GM19397 (cell line): ENCODE data around the gene TBC1D2B.

Experiments
- ATAC-seq: cut with Tn5 transposase; IDR thresholded peaks from one replicate; pipeline ENCODE4 v1.9.1; 2021; ENCODE audit warnings: mild to moderate bottlenecking, moderate library complexity; ENCODE audit not compliant: unreplicated experiment

TBC1D2B gene

GRCh38 chr15:78037779-78038305 lies 39.7 kb downstream of the TBC1D2B start:
- no peak for ATAC-seq

- ATAC-seq: no peak
These were observed 40.2 kb downstream of the TBC1D2B start for GRCh38 chr15:78037328-78037727.

- ATAC-seq: no peak
These were observed 41.5 kb downstream of the TBC1D2B start for GRCh38 chr15:78035861-78036476.

- no peak for ATAC-seq
These were observed 42.2 kb downstream of the TBC1D2B start for GRCh38 chr15:78035321-78035751.

- ATAC-seq: peak; percentile 58
These were observed 42.9 kb downstream of the TBC1D2B start for GRCh38 chr15:78034495-78035191.

GRCh38 chr15:78033864-78034263 lies 43.6 kb downstream of the TBC1D2B start:
- ATAC-seq: no peak

GRCh38 chr15:78032671-78033070 lies 44.8 kb downstream of the TBC1D2B start:
- ATAC-seq: no peak

- no peak for ATAC-seq
These were observed 52.6 kb downstream of the TBC1D2B start for GRCh38 chr15:78024883-78025282.

GRCh38 chr15:78024519-78024870 lies 53.0 kb downstream of the TBC1D2B start:
- no peak for ATAC-seq

GRCh38 chr15:78023865-78024518 lies 53.5 kb downstream of the TBC1D2B start:
- no peak for ATAC-seq

- ATAC-seq: no peak
These were observed 54.3 kb downstream of the TBC1D2B start for GRCh38 chr15:78023081-78023665.

GRCh38 chr15:78021761-78022160 lies 55.8 kb downstream of the TBC1D2B start:
- no peak for ATAC-seq

- no peak for ATAC-seq
These were observed 57.5 kb downstream of the TBC1D2B start for GRCh38 chr15:78020007-78020406.

GRCh38 chr15:78018946-78019644 lies 58.4 kb downstream of the TBC1D2B start:
- no peak for ATAC-seq

- ATAC-seq: no peak
These were observed 59.1 kb downstream of the TBC1D2B start for GRCh38 chr15:78018445-78018844.

- no peak for ATAC-seq
These were observed 60.7 kb downstream of the TBC1D2B start for GRCh38 chr15:78016860-78017259.

GRCh38 chr15:78012643-78013077 lies 64.9 kb downstream of the TBC1D2B start:
- ATAC-seq: no peak

- ATAC-seq: no peak
These were observed 67.4 kb downstream of the TBC1D2B start for GRCh38 chr15:78010067-78010466.

GRCh38 chr15:78007964-78008886 lies 69.3 kb downstream of the TBC1D2B start:
- no peak for ATAC-seq
